B cell (primary cell): ENCODE data around the gene PHF21B.

Experiments
- EZH2 ChIP-seq: IDR thresholded peaks from 2 replicates; pipeline ENCODE4 v1.6.1; 2012; ENCODE audit warnings: borderline replicate concordance, low read depth, mild to moderate bottlenecking, moderate library complexity, low read length; ENCODE audit not compliant: insufficient read depth, poor library complexity, severe bottlenecking
- TF ChIP-seq, protein P1 (sequence below): fragments of 200-600 bp; IDR thresholded peaks from one replicate; pipeline ENCODE4 v1.8.0; 2022; ENCODE audit warnings: antibody characterized with exemption, mild to moderate bottlenecking

DNA sequence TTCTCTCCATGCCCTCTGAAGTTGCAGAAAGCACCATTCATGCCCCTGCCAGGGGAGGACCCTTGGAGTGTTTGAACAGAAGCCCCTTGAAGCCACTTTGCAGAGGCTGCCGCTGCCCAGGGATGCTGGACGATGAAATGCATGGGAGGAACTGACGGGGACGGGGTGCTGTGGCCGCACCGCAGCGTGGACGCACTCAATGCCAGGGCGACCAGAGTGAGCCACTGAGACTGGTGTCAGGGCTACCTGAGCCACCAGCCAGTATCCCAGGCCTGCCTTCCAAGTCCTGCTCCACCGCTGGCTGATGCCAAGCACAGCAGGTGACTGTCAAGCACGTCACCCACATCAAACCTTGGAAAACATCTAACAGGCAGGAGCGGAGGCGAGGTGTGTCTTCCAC is 17.6 kb downstream of the PHF21B start:
- no peak for TF ChIP-seq EZH2
- TF ChIP-seq, protein P1, sequence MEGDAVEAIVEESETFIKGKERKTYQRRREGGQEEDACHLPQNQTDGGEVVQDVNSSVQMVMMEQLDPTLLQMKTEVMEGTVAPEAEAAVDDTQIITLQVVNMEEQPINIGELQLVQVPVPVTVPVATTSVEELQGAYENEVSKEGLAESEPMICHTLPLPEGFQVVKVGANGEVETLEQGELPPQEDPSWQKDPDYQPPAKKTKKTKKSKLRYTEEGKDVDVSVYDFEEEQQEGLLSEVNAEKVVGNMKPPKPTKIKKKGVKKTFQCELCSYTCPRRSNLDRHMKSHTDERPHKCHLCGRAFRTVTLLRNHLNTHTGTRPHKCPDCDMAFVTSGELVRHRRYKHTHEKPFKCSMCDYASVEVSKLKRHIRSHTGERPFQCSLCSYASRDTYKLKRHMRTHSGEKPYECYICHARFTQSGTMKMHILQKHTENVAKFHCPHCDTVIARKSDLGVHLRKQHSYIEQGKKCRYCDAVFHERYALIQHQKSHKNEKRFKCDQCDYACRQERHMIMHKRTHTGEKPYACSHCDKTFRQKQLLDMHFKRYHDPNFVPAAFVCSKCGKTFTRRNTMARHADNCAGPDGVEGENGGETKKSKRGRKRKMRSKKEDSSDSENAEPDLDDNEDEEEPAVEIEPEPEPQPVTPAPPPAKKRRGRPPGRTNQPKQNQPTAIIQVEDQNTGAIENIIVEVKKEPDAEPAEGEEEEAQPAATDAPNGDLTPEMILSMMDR, result no peak
